ENCODE results near the gene CCDC73. TPM values are rescaled to one million over a fixed set of nuclear protein-coding genes. Genes with fewer than 3 reads are reported as not detected.
"Not testable (repeated sequence)": the region's sequence is repeated elsewhere in the genome, so short reads cannot be mapped to it uniquely, and the experiment has no call there.

The CCDC73 gene
- total RNA-seq, 1 experiment from 2014 or later: 0.04 TPM

GRCh38 chr11:32827276-32827675 lies 32.8 kb upstream of the CCDC73 start:
- BruUV-seq (replicated peaks): no TSS peak
- TF ChIP-seq EZH2phosphoT487 (IDR thresholded peaks at IDR 0.05; ENCODE audit: borderline replicate concordance, low read length) (no peak), EZH2 (IDR thresholded peaks at IDR 0.05; ENCODE audit: low read length, unreplicated experiment) (no peak), CTCF (conservative IDR thresholded peaks at IDR 0.05; ENCODE audit: low read depth, low read length) (no peak)
- ATAC-seq (no peak), DNase-seq (no peak)
- no peaks in the 10 kb centered on the region for H3K36me3 ChIP-seq (ENCODE audit: low read depth, low read length)
- H3K9ac ChIP-seq (ENCODE audit: low read length): no peak overlapping the region
- no peaks in the 10 kb centered on the region for H4K20me1 ChIP-seq (ENCODE audit: low read length)
- H3F3A ChIP-seq (ENCODE audit: low read length, unreplicated experiment): no peaks in the 10 kb centered on the region
- intact Hi-C loops (cut with micrococcal nuclease): no loop called here
- peaks cover 43% of the 10 kb centered on the region for H3K4me1 ChIP-seq (ENCODE audit: insufficient read depth, low read length)
- no peak overlapping the region for H3K27ac ChIP-seq (ENCODE audit: low read length)
- H2AFZ ChIP-seq (ENCODE audit: low read length): no peak overlapping the region
- peaks cover 23% of the 10 kb centered on the region for H3K79me2 ChIP-seq (ENCODE audit: low read length)
- ChIA-PET POLR2A (ENCODE audit: unreplicated experiment) (no interaction called here), CTCF (no interaction called here)
- H3K9me3 ChIP-seq (ENCODE audit: low read length): no peaks in the 10 kb centered on the region
- H3K4me2 ChIP-seq (ENCODE audit: low read length): no peak overlapping the region
- no peaks in the 10 kb centered on the region for H3K9me2 ChIP-seq (replicated peaks; ENCODE audit: low read length)
- no peak overlapping the region for H3K4me3 ChIP-seq (ENCODE audit: low read length)
- no peaks in the 10 kb centered on the region for H3K27me3 ChIP-seq (ENCODE audit: low read length)

GRCh38 chr11:32826113-32826512 lies 31.7 kb upstream of the CCDC73 start:
- H3K4me2 ChIP-seq (ENCODE audit: low read length): peak overlapping the region; percentile 30
- H3K36me3 ChIP-seq (ENCODE audit: low read depth, low read length): no peaks in the 10 kb centered on the region
- no peaks in the 10 kb centered on the region for H3F3A ChIP-seq (ENCODE audit: low read length, unreplicated experiment)
- intact Hi-C loops (cut with micrococcal nuclease): no loop called here
- H4K20me1 ChIP-seq (ENCODE audit: low read length): no peaks in the 10 kb centered on the region
- H3K27me3 ChIP-seq (ENCODE audit: low read length): no peaks in the 10 kb centered on the region
- H3K79me2 ChIP-seq (ENCODE audit: low read length): peaks cover 18% of the 10 kb centered on the region
- H3K27ac ChIP-seq (ENCODE audit: low read length): peak overlapping the region; percentile 53
- no peak for DNase-seq
- H3K9me3 ChIP-seq (ENCODE audit: low read length): no peaks in the 10 kb centered on the region
- ChIA-PET POLR2A (ENCODE audit: unreplicated experiment) (no interaction called here), CTCF (interaction anchor here (1.3 kb wide), 1 partner anchor 17 kb away, joined by 4 read pairs; no protein-coding TSS in a partner anchor)
- no TSS peak for BruUV-seq (replicated peaks)
- no peak overlapping the region for H3K4me3 ChIP-seq (ENCODE audit: low read length)
- no peak for ATAC-seq
- no peak overlapping the region for H3K9ac ChIP-seq (ENCODE audit: low read length)
- H3K9me2 ChIP-seq (replicated peaks; ENCODE audit: low read length): no peaks in the 10 kb centered on the region
- no peak overlapping the region for H2AFZ ChIP-seq (ENCODE audit: low read length)
- peaks cover 48% of the 10 kb centered on the region for H3K4me1 ChIP-seq (ENCODE audit: insufficient read depth, low read length)
- TF ChIP-seq EZH2 (IDR thresholded peaks at IDR 0.05; ENCODE audit: low read length, unreplicated experiment): no peak
- TF ChIP-seq EZH2phosphoT487 (IDR thresholded peaks at IDR 0.05; ENCODE audit: borderline replicate concordance, low read length): no peak
- no peak for TF ChIP-seq CTCF (conservative IDR thresholded peaks at IDR 0.05; ENCODE audit: low read depth, low read length)

GRCh38 chr11:32823617-32824016 lies 29.2 kb upstream of the CCDC73 start:
- H3K9me2 ChIP-seq (replicated peaks; ENCODE audit: low read length); POLR2A ChIA-PET (ENCODE audit: unreplicated experiment); H3F3A ChIP-seq (ENCODE audit: low read length, unreplicated experiment); H3K9ac ChIP-seq (ENCODE audit: low read length); H3K4me3 ChIP-seq (ENCODE audit: low read length); CTCF ChIA-PET; H3K9me3 ChIP-seq (ENCODE audit: low read length); H3K4me2 ChIP-seq (ENCODE audit: low read length); ATAC-seq; H3K36me3 ChIP-seq (ENCODE audit: low read depth, low read length); H2AFZ ChIP-seq (ENCODE audit: low read length); intact Hi-C loops (cut with micrococcal nuclease); H3K27me3 ChIP-seq (ENCODE audit: low read length); H3K79me2 ChIP-seq (ENCODE audit: low read length); BruUV-seq (replicated peaks); H3K27ac ChIP-seq (ENCODE audit: low read length); DNase-seq; H4K20me1 ChIP-seq (ENCODE audit: low read length): not testable (repeated sequence)
- peaks cover 48% of the 10 kb centered on the region for H3K4me1 ChIP-seq (ENCODE audit: insufficient read depth, low read length)
